PFSK-1 (cell line): Measurements from ENCODE around the gene NEXN.

Experiments used
- FOXP2 ChIP-seq: optimal IDR thresholded peaks from 2 replicates; pipeline ENCODE3; 2011; ENCODE audit warnings: borderline replicate concordance, control low read depth, inconsistent platforms; ENCODE audit not compliant: insufficient read depth; ENCODE audit errors: extremely low read length, extremely low read depth
- POLR2AphosphoS5 ChIP-seq: IDR thresholded peaks from 2 replicates; pipeline ENCODE4 v1.6.1; 2012; ENCODE audit warnings: low read depth, mild to moderate bottlenecking, control low read depth, low read length, moderate library complexity
- REST ChIP-seq, 2 experiments: IDR thresholded peaks; 2 replicates each; pipeline versions ENCODE4 v1.6.1 to v1.8.0; 2011 to 2012; ENCODE audit warnings: low read depth in 2 of 2, low read length in 2 of 2, control low read depth in 1 of 2, inconsistent platforms in 1 of 2, mild to moderate bottlenecking in 1 of 2, moderate library complexity in 1 of 2; ENCODE audit not compliant: insufficient read depth in 1 of 2

GRCh38 chr1:77942400-77943140 is 54.1 kb downstream of the NEXN start:
- no peak for TF ChIP-seq FOXP2
- TF ChIP-seq REST (IDR thresholded peaks at IDR 0.05; ENCODE audit: insufficient read depth in 1 of 2, low read depth in 2 of 2, low read length in 2 of 2): no peak
- TF ChIP-seq POLR2AphosphoS5: no peak; the same call in 1 of the 2 replicates
